ENCODE measurements around the gene ALDH1B1. TPM values are rescaled to one million over a fixed set of nuclear protein-coding genes. Genes with fewer than 3 reads are reported as not detected.

Gene ALDH1B1
- total RNA-seq, 4 donors from 2014 or later: 24.9 to 77.2 (median 27.3) TPM

DNA sequence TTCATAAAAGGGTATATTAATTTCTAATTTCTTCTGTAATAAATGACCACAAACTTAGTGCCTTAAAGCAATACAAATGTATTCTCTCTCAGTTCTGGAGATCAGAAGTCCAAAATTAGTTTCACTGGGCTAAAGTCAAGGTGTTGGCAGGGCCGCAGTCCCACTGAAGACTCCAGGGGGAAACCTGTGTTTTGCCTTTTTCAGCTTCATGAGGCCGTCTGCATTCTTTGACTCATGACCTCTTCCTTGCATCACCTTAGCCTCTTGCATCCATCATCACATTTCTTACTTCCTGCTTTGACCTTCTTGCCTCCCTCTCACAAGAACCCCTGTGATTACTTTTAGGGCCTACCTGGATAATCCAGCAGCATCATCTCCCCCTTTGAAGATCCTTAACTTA lies 42.0 kb upstream of the ALDH1B1 start:
- WGBS, 2 donors (ENCODE audit: low coverage in 1 of 2): 90 to 100% methylated on average over 1 to 2 of the region's 2 CpGs
- in situ Hi-C loops (cut with MboI; ENCODE audit: low pct_ligation_motif_present in 1 of 4, low pct_unique_long_range_greater_than_20kb in 1 of 4, low sequenced_read_pairs in 3 of 4) (loop anchor here (25.0 kb wide), 3 partner anchors 188 to 438 kb away; partner anchors contain the start of gene SLC25A51 (in 3 of the 4)), intact Hi-C loops (cut with DNase I; ENCODE audit: low total_unique reads) (no loop called here)
- Histone ChIP-seq H3K27ac (no peak overlapping the region), H3K36me3 (no peaks in the 10 kb centered on the region), H3K27me3 (no peaks in the 10 kb centered on the region), H3K9me3 (no peaks in the 10 kb centered on the region), H3K4me1 (no peaks in the 10 kb centered on the region), H3K4me3 (no peak overlapping the region)
- no peak for DNase-seq
- no peak for TF ChIP-seq POLR2A (IDR thresholded peaks at IDR 0.05)
- TF ChIP-seq, protein P1, sequence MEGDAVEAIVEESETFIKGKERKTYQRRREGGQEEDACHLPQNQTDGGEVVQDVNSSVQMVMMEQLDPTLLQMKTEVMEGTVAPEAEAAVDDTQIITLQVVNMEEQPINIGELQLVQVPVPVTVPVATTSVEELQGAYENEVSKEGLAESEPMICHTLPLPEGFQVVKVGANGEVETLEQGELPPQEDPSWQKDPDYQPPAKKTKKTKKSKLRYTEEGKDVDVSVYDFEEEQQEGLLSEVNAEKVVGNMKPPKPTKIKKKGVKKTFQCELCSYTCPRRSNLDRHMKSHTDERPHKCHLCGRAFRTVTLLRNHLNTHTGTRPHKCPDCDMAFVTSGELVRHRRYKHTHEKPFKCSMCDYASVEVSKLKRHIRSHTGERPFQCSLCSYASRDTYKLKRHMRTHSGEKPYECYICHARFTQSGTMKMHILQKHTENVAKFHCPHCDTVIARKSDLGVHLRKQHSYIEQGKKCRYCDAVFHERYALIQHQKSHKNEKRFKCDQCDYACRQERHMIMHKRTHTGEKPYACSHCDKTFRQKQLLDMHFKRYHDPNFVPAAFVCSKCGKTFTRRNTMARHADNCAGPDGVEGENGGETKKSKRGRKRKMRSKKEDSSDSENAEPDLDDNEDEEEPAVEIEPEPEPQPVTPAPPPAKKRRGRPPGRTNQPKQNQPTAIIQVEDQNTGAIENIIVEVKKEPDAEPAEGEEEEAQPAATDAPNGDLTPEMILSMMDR (IDR thresholded peaks at IDR 0.05): no peak
- no peak for TF ChIP-seq EP300 (IDR thresholded peaks at IDR 0.05; ENCODE audit: low read depth)
- TF ChIP-seq POLR2AphosphoS5 (IDR thresholded peaks at IDR 0.05): no peak

GRCh38 chr9:38352530-38353328 lies 39.8 kb upstream of the ALDH1B1 start:
- no peaks in the 10 kb centered on the region for H3K4me1 ChIP-seq
- no peak for DNase-seq
- H3K9me3 ChIP-seq: no peaks in the 10 kb centered on the region
- H3K27me3 ChIP-seq: no peaks in the 10 kb centered on the region
- intact Hi-C loops (cut with DNase I; ENCODE audit: low total_unique reads): no loop called here
- WGBS, 2 donors (ENCODE audit: low coverage in 1 of 2): 80% methylated on average over 12 of the region's 12 CpGs; no CpG with 5 or more reads in 1 of the 2 donors
- no peaks in the 10 kb centered on the region for H3K36me3 ChIP-seq
- no peak overlapping the region for H3K4me3 ChIP-seq
- in situ Hi-C loops (cut with MboI; ENCODE audit: low pct_ligation_motif_present in 1 of 4, low pct_unique_long_range_greater_than_20kb in 1 of 4, low sequenced_read_pairs in 3 of 4): loop anchor here (25.0 kb wide), 3 partner anchors 190 to 440 kb away; partner anchors contain the start of gene SLC25A51 (in 3 of the 4)
- no peak for TF ChIP-seq POLR2AphosphoS5 (IDR thresholded peaks at IDR 0.05)
- no peak for TF ChIP-seq POLR2A (IDR thresholded peaks at IDR 0.05)
- TF ChIP-seq, protein P1 (IDR thresholded peaks at IDR 0.05): no peak
- no peak for TF ChIP-seq EP300 (IDR thresholded peaks at IDR 0.05; ENCODE audit: low read depth)
- H3K27ac ChIP-seq: no peak overlapping the region

DNA sequence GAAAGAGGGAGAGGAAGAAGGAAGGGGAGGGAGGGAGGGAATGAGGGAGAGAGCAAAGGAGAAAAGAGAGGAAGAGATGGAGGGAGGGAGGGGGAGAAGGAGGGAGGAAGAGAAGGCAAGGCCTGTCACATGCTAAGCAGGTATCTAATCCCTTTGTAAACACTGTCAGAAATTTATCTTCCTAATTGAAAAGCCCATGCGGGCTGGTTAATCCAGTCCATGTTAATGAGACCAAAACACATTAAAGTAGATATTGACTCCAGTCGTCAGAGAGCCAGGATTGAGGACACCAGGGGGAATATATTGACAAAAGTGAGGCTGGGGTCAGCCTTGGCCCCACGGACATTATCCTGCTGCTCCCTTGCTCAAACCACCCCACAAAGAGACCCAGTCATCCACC lies 37.4 kb upstream of the ALDH1B1 start:
- H3K36me3 ChIP-seq: no peaks in the 10 kb centered on the region
- intact Hi-C loops (cut with DNase I; ENCODE audit: low total_unique reads) (no loop called here), in situ Hi-C loops (cut with MboI; ENCODE audit: low pct_ligation_motif_present in 1 of 4, low pct_unique_long_range_greater_than_20kb in 1 of 4, low sequenced_read_pairs in 3 of 4) (loop anchor here (25.0 kb wide), 3 partner anchors 193 to 443 kb away; partner anchors contain the start of gene SLC25A51 (in 3 of the 4))
- DNase-seq: no peak
- no peak overlapping the region for H3K4me3 ChIP-seq
- no peak overlapping the region for H3K27ac ChIP-seq
- no peaks in the 10 kb centered on the region for H3K4me1 ChIP-seq
- no peaks in the 10 kb centered on the region for H3K9me3 ChIP-seq
- no peaks in the 10 kb centered on the region for H3K27me3 ChIP-seq
- WGBS, 2 donors (ENCODE audit: low coverage in 1 of 2): 54% methylated on average over 3 of the region's 3 CpGs; no CpG with 5 or more reads in 1 of the 2 donors
- TF ChIP-seq POLR2AphosphoS5 (IDR thresholded peaks at IDR 0.05) (no peak), EP300 (IDR thresholded peaks at IDR 0.05; ENCODE audit: low read depth) (no peak), POLR2A (IDR thresholded peaks at IDR 0.05) (no peak)
- TF ChIP-seq, protein P1 (IDR thresholded peaks at IDR 0.05): no peak

DNA sequence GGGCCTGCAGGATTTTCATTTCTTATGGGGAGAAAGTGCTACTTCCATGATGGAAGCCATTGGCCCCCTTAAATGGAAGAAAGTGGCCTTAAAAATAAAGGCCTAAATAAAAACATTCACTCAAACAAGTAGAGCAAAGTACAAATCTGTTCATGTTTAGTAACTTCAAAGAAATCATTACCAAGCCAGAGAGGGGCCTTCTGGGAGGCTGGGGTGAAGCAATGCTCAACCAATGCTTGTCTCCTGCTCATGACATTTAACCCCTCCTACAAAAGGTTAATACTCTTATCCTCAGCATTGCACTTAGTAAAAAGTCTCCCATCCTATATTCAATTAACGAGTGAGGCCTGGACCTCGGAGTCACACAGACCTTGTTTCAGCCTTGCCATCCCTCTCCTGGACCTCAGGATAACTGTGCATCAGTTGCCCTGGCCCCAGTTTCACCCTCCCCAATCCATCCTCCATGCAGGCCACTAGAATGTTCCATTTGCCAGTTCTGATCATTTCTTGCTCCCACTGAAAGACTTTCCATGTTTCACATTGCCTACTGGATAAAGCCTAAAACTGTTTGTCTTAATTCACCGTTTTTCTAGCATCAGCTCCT lies 36.9 kb upstream of the ALDH1B1 start:
- in situ Hi-C loops (cut with MboI; ENCODE audit: low pct_ligation_motif_present in 1 of 4, low pct_unique_long_range_greater_than_20kb in 1 of 4, low sequenced_read_pairs in 3 of 4) (loop anchor here (25.0 kb wide), 3 partner anchors 193 to 443 kb away; partner anchors contain the start of gene SLC25A51 (in 3 of the 4)), intact Hi-C loops (cut with DNase I; ENCODE audit: low total_unique reads) (no loop called here)
- no peak overlapping the region for H3K27ac ChIP-seq
- WGBS, 2 donors (ENCODE audit: low coverage in 1 of 2): 92 to 100% methylated on average over 1 to 3 of the region's 3 CpGs
- H3K4me3 ChIP-seq: no peak overlapping the region
- TF ChIP-seq, protein P1 (IDR thresholded peaks at IDR 0.05): no peak
- no peak for TF ChIP-seq EP300 (IDR thresholded peaks at IDR 0.05; ENCODE audit: low read depth)
- no peak for TF ChIP-seq POLR2AphosphoS5 (IDR thresholded peaks at IDR 0.05)
- TF ChIP-seq POLR2A (IDR thresholded peaks at IDR 0.05): no peak
- no peaks in the 10 kb centered on the region for H3K9me3 ChIP-seq
- no peak for DNase-seq
- no peaks in the 10 kb centered on the region for H3K36me3 ChIP-seq
- no peaks in the 10 kb centered on the region for H3K4me1 ChIP-seq
- H3K27me3 ChIP-seq: no peaks in the 10 kb centered on the region
